Neural progenitor cell (in vitro differentiated cells): Measurements from ENCODE around the gene TPRX2. TPM values are rescaled to one million over a fixed set of nuclear protein-coding genes. Genes with fewer than 3 reads are reported as not detected.
"Not testable (repeated sequence)": the region's sequence is repeated elsewhere in the genome, so short reads cannot be mapped to it uniquely, and the experiment has no call there.

ENCODE experiments used
- DNase-seq: peaks from one replicate; pipeline ENCODE4 v3.0.0-alpha.2; 2016; ENCODE audit warnings: low spot score
- H2AFZ ChIP-seq: fragments of 200-600 bp; sonication (generic); replicated peaks from 2 replicates; pipeline ENCODE4 v1.6.1; 2016; ENCODE audit warnings: antibody characterized with exemption
- H3F3A ChIP-seq: fragments of 200-600 bp; sonication (generic); 2 replicates; pipeline ENCODE4 v1.6.1; 2016; ENCODE audit warnings: antibody characterized with exemption, low read depth
- H3K27ac ChIP-seq: fragments of 200-600 bp; sonication (generic); 2 replicates; pipeline ENCODE4 v1.5.1; 2016; ENCODE audit warnings: mild to moderate bottlenecking
- H3K27me3 ChIP-seq: fragments of 200-600 bp; sonication (generic); 2 replicates; pipeline ENCODE4 v1.6.1; 2016; ENCODE audit warnings: mild to moderate bottlenecking, moderate library complexity
- H3K36me3 ChIP-seq: fragments of 200-600 bp; sonication (generic); 2 replicates; pipeline ENCODE4 v1.5.1; 2016
- H3K4me1 ChIP-seq: fragments of 200-600 bp; sonication (generic); 2 replicates; pipeline ENCODE4 v1.6.1; 2016; ENCODE audit warnings: mixed run types
- H3K4me2 ChIP-seq: fragments of 200-600 bp; sonication (generic); 2 replicates; pipeline ENCODE4 v1.6.1; 2016
- H3K4me3 ChIP-seq: fragments of 200-600 bp; sonication (generic); 2 replicates; pipeline ENCODE4 v1.5.1; 2016
- H3K79me2 ChIP-seq: fragments of 200-600 bp; sonication (generic); 2 replicates; pipeline ENCODE4 v1.6.1; 2016; ENCODE audit warnings: low read depth
- H3K9ac ChIP-seq: fragments of 200-600 bp; sonication (generic); 2 replicates; pipeline ENCODE4 v1.6.1; 2016
- H3K9me3 ChIP-seq: fragments of 200-600 bp; sonication (generic); 2 replicates; pipeline ENCODE4 v1.5.1; 2016; ENCODE audit warnings: low read depth
- H4K20me1 ChIP-seq: fragments of 200-600 bp; sonication (generic); 2 replicates; pipeline ENCODE4 v1.6.1; 2016; ENCODE audit warnings: low read depth
- H3K27ac Mint-ChIP-seq: 3 replicates; pipeline ENCODE4 v1.8.0; 2021; ENCODE audit warnings: mixed read lengths
- H3K27me3 Mint-ChIP-seq: 2 replicates; pipeline ENCODE4 v1.8.0; 2022; ENCODE audit warnings: low read depth, mild to moderate bottlenecking, inconsistent platforms, moderate library complexity, mixed read lengths; ENCODE audit not compliant: insufficient read depth
- H3K36me3 Mint-ChIP-seq: 3 replicates; pipeline ENCODE4 v1.8.0; 2021; ENCODE audit warnings: mixed read lengths
- H3K4me1 Mint-ChIP-seq: 3 replicates; pipeline ENCODE4 v1.8.0; 2021; ENCODE audit warnings: mixed read lengths
- H3K4me3 Mint-ChIP-seq: 3 replicates; pipeline ENCODE4 v1.8.0; 2021; ENCODE audit warnings: mild to moderate bottlenecking, moderate library complexity, mixed read lengths
- H3K9me3 Mint-ChIP-seq: 3 replicates; pipeline ENCODE4 v1.8.0; 2020; ENCODE audit warnings: mixed read lengths
- EZH2 ChIP-seq: fragments of 200-600 bp; sonication (generic); IDR thresholded peaks from 2 replicates; pipeline ENCODE4 v1.6.1; 2017; ENCODE audit warnings: antibody characterized with exemption, mild to moderate bottlenecking, moderate library complexity
- EZH2phosphoT487 ChIP-seq: fragments of 200-600 bp; sonication (generic); IDR thresholded peaks from 2 replicates; pipeline ENCODE4 v1.6.1; 2017; ENCODE audit warnings: antibody characterized with exemption
- total RNA-seq: library from RNA; depleted of rRNA; stranded (reverse); fragments of >200 nt; gene quantifications from 2 replicates; pipeline ENCODE4 v1.2.3, GENCODE V29; 2015; ENCODE audit warnings: low replicate concordance
- TF ChIP-seq, protein P1 (sequence below): fragments of 200-600 bp; sonication (generic); IDR thresholded peaks from 2 replicates; pipeline ENCODE4 v1.5.1; 2017; ENCODE audit warnings: antibody characterized with exemption, mild to moderate bottlenecking

Gene TPRX2, protein sequence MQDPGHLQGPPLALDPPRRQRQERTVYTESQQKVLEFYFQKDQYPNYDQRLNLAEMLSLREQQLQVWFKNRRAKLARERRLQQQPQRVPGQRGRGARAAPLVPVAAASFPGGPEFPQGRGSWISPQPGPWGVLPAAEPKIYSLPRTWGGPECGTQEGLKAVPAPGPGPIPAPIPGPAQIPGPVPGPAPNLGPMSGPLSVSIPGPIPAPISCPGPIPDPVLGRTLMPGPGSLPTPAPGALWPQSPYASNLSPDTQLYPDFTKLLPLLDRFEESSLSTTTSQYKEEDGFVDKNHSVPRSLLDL
- total RNA-seq: not detected in 2 replicates

DNA sequence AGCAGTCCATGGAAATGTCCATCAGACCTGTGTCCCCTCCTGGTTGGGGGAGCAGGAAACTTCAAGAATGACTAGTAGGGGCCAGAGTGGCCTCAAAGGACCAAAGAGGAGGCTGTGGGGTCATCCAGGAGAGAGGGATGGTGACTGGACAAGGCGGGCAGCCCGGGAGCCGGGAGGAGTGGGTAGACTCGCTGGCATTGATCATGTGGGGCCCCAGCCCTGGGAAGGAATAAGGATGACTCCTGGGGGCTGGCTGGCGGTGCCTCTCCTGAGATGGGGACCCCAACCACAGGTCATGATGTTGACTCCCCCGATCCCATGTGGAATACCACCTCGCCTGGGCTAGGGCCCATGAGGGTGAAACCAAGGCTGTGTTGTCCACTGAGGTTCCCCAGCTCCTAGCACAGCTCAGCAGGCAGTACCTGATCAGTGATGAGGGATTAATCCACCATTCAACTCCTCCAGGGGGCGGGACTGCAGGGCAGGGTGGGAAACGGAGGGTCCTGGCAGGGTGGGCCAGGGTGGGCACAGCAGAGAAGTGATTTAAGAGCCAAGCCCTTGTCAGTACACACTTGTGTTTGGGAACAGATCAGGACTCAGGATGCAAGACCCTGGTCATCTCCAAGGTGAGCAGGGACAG lies at the start of gene TPRX2:
TPRX2 (plus strand) TSS at position 590 of the 640 bp plus-strand sequence; CDS start at position 602, 12 bp downstream.
- H3K27ac Mint-ChIP-seq: peak within 1 kb of the TSS; percentile 21
- H3K27me3 Mint-ChIP-seq: not testable (repeated sequence)

DNA sequence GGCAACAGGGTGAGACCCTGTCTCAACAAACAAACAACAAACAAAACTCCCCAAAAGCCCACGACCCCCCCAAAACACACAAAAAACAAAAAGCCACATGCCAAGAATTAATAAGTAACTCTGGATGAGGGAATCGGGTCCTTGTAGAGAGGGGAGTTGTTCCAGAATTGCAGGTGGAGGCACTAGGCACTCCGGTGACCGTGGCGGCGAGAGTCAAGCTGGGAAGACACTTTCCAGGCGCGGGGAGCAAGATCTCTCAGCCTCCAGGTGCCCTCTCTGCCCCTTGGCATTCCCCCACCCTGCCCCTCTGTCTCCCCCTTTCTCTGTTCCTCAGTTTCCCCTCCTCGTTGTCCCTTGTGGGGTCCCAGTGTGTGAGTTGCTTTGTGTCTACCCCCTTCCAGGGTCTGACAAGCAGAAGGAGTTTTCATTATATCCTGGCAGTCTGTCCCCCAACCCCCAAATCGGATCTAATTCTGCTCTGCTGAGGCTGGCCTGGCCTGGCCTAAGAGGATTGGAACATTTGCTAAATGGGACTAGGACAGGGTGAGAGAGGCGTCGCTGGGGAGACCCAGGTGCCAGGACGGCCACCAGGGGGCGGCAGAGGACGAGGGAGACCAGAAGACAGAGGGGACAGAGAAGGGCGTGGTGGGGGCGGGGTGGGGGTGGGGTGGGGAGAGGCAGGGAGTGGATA lies 45.6 kb upstream of the TPRX2 start:
- H3K9me3 ChIP-seq: no peaks in the 10 kb centered on the region
- Mint-ChIP-seq H3K36me3 (no peaks in the 10 kb centered on the region), H3K27me3 (peaks cover 6% of the 10 kb centered on the region), H3K27ac (no peak overlapping the region), H3K4me1 (peaks cover 6% of the 10 kb centered on the region), H3K4me3 (no peak overlapping the region), H3K9me3 (no peaks in the 10 kb centered on the region)
- peak overlapping the region; percentile 69 for H2AFZ ChIP-seq
- peak; percentile 95 for DNase-seq
- no peak overlapping the region for H3K9ac ChIP-seq
- no peak overlapping the region for H3K4me2 ChIP-seq
- H3K27ac ChIP-seq: no peak overlapping the region
- no peaks in the 10 kb centered on the region for H3K27me3 ChIP-seq
- H4K20me1 ChIP-seq: no peaks in the 10 kb centered on the region
- peaks cover 12% of the 10 kb centered on the region for H3K4me1 ChIP-seq
- no peaks in the 10 kb centered on the region for H3K36me3 ChIP-seq
- H3F3A ChIP-seq: peaks cover 28% of the 10 kb centered on the region
- H3K79me2 ChIP-seq: no peaks in the 10 kb centered on the region
- H3K4me3 ChIP-seq: no peak overlapping the region
- TF ChIP-seq EZH2: no peak
- TF ChIP-seq, protein P1, sequence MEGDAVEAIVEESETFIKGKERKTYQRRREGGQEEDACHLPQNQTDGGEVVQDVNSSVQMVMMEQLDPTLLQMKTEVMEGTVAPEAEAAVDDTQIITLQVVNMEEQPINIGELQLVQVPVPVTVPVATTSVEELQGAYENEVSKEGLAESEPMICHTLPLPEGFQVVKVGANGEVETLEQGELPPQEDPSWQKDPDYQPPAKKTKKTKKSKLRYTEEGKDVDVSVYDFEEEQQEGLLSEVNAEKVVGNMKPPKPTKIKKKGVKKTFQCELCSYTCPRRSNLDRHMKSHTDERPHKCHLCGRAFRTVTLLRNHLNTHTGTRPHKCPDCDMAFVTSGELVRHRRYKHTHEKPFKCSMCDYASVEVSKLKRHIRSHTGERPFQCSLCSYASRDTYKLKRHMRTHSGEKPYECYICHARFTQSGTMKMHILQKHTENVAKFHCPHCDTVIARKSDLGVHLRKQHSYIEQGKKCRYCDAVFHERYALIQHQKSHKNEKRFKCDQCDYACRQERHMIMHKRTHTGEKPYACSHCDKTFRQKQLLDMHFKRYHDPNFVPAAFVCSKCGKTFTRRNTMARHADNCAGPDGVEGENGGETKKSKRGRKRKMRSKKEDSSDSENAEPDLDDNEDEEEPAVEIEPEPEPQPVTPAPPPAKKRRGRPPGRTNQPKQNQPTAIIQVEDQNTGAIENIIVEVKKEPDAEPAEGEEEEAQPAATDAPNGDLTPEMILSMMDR: peak; percentile 76

More for the DNA sequence above, at the start of gene TPRX2:
- H3K9me3 Mint-ChIP-seq, H4K20me1 ChIP-seq, H3K36me3 Mint-ChIP-seq, H3K9ac ChIP-seq, H3F3A ChIP-seq, H3K4me3 ChIP-seq, H3K79me2 ChIP-seq, H3K4me2 ChIP-seq, H3K4me1 ChIP-seq, H3K27me3 ChIP-seq, H2AFZ ChIP-seq, H3K9me3 ChIP-seq, H3K27ac ChIP-seq, H3K36me3 ChIP-seq, H3K4me3 Mint-ChIP-seq, DNase-seq, H3K4me1 Mint-ChIP-seq: not testable (repeated sequence)

DNA sequence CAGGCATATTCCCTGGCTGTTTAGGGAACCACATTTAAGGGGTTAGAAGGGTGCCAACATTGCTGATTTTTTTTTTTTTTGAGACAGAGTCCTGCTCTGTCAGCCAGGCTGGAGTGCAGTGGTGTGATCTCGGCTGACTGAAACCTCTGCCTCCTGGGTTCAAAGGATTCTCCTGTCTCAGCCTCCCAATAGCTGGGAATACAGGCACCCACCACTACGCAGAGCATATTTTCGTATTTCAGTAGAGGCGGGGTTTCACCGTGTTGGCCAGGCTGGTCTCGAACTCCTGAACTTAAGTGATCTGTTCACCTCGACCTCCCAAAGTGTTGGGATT lies 45.1 kb upstream of the TPRX2 start:
- DNase-seq: no peak
- H3K27me3 ChIP-seq: no peaks in the 10 kb centered on the region
- TF ChIP-seq EZH2phosphoT487 (no peak), EZH2 (no peak)
- TF ChIP-seq, protein P1: no peak
- H4K20me1 ChIP-seq: no peaks in the 10 kb centered on the region
- H3K4me1 Mint-ChIP-seq: peaks cover 8% of the 10 kb centered on the region
- H3K9me3 ChIP-seq: no peaks in the 10 kb centered on the region
- no peak overlapping the region for H3K27ac ChIP-seq
- peaks cover 3% of the 10 kb centered on the region for H3K9me3 Mint-ChIP-seq
- peak overlapping the region; percentile 44 for H3K4me2 ChIP-seq
- H2AFZ ChIP-seq: no peak overlapping the region
- H3F3A ChIP-seq: peaks cover 28% of the 10 kb centered on the region
- no peak overlapping the region for H3K27ac Mint-ChIP-seq
- H3K79me2 ChIP-seq: no peaks in the 10 kb centered on the region
- peaks cover 10% of the 10 kb centered on the region for H3K27me3 Mint-ChIP-seq
- no peak overlapping the region for H3K4me3 ChIP-seq
- H3K4me1 ChIP-seq: peaks cover 12% of the 10 kb centered on the region
- H3K36me3 Mint-ChIP-seq: no peaks in the 10 kb centered on the region
- H3K4me3 Mint-ChIP-seq: no peak overlapping the region
- H3K9ac ChIP-seq: no peak overlapping the region
- H3K36me3 ChIP-seq: no peaks in the 10 kb centered on the region

DNA sequence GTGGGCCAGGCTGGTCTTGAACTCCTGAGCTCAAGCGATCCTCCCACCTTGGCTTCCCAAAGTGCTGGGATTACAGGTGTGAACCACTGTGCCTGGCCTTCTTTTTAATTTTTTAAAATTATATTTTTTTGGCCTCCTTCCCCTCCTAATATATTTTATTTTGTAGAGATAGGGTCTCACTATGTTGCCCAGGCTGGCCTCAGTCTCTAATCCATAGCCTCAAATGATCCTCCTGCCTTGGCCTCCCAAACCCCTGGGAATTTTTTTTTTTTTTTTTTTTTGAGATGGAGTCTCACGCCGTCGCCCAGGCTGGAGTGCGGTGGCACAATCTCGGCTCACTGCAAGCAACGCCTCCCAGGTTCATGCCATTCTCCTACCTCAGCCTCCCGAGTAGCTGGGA lies 42.8 kb upstream of the TPRX2 start:
- not testable (repeated sequence) for H4K20me1 ChIP-seq, DNase-seq, H3K27me3 ChIP-seq, H3K4me2 ChIP-seq, H3K9me3 ChIP-seq, H3K9ac ChIP-seq, H3K27ac Mint-ChIP-seq, H3K36me3 Mint-ChIP-seq, H3K4me3 ChIP-seq, H3K36me3 ChIP-seq, H3K27ac ChIP-seq, H3K79me2 ChIP-seq, H3K9me3 Mint-ChIP-seq, H2AFZ ChIP-seq, H3K4me3 Mint-ChIP-seq
- H3K27me3 Mint-ChIP-seq: peaks cover 16% of the 10 kb centered on the region
- Histone ChIP-seq H3F3A (peaks cover 43% of the 10 kb centered on the region), H3K4me1 (peaks cover 34% of the 10 kb centered on the region)
- peaks cover 28% of the 10 kb centered on the region for H3K4me1 Mint-ChIP-seq

DNA sequence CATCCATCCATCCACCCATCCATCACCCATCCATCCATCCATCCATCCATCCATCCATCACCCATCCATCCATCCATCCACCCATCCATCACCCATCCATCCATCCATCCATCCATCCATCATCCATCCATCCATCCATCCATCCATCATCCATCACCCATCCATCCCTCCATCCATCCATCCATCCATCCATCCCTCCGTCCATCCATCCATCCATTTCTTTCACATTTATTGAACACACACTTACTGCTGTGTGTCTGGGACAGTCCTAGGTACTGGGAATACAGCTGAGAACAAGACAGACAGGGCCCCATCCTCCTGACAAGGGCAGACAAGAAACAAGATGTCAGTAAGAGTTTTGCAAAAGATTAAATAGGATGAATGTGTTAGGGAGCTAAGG lies 40.8 kb upstream of the TPRX2 start:
- H3K36me3 ChIP-seq, H3K9me3 ChIP-seq, H3K27ac Mint-ChIP-seq, H4K20me1 ChIP-seq, H3K36me3 Mint-ChIP-seq, H3K4me2 ChIP-seq, DNase-seq, H3K9me3 Mint-ChIP-seq, H3K79me2 ChIP-seq, H3K27me3 ChIP-seq, H2AFZ ChIP-seq, H3K4me3 ChIP-seq, H3K9ac ChIP-seq, H3K27ac ChIP-seq: not testable (repeated sequence)
- peaks cover 53% of the 10 kb centered on the region for H3K4me1 ChIP-seq
- H3F3A ChIP-seq: peaks cover 61% of the 10 kb centered on the region
- Mint-ChIP-seq H3K27me3 (peaks cover 16% of the 10 kb centered on the region), H3K4me3 (peak overlapping the region; percentile 64), H3K4me1 (peaks cover 46% of the 10 kb centered on the region)
